ENCODE measurements around the gene DCANP1.

DNA sequence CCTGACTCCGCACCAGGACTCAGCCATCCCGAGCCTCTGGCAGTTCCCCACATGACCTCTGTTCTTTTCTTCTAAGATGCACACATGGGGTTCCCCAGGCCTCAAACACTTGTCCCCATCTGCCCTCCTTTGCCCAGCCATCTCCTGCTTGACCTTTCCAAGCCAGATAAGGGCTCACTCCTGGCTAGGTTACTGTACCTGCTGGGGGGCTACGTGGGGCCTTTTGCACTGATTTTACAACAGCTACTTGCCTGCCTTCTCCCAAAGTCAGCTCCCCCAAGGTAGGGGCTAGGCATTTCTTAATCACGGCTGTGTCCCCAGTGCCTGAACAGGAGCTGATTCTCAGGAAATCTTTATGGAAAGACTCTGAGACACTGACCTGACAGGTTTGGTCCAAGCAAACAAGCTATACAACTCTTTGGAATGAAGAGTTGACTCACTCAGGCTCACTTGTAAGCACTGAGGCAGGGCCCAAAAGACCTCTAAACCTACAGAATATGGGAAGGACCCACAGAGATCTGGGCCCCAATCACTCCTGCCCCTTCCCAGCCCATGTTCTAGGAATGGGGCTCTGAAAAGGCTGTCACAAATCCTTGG is 50.6 kb downstream of the DCANP1 start:
- no peak for TF ChIP-seq ZNF8 (CRISPR knock-in tag; IDR thresholded peaks at IDR 0.05)
- no peak for TF ChIP-seq ARNTL (CRISPR knock-in tag; IDR thresholded peaks at IDR 0.05; ENCODE audit: borderline replicate concordance, low read depth)
- TF ChIP-seq TCF4 (CRISPR knock-in tag; IDR thresholded peaks at IDR 0.05; ENCODE audit: borderline replicate concordance) = no peak
- TF ChIP-seq ZFP3 (CRISPR knock-in tag; IDR thresholded peaks at IDR 0.05) = no peak
- no peak for TF ChIP-seq TOX (CRISPR knock-in tag; IDR thresholded peaks at IDR 0.05; ENCODE audit: borderline replicate concordance)
- no peak for TF ChIP-seq RARB (CRISPR knock-in tag; IDR thresholded peaks at IDR 0.05)
- TF ChIP-seq ESRRG (CRISPR knock-in tag; IDR thresholded peaks at IDR 0.05) = no peak
- TF ChIP-seq TSHZ2 (CRISPR knock-in tag; IDR thresholded peaks at IDR 0.05) = no peak
- no peak for TF ChIP-seq POU6F1 (CRISPR knock-in tag; IDR thresholded peaks at IDR 0.05; ENCODE audit: borderline replicate concordance, low read depth)
- TF ChIP-seq ZNF70 (CRISPR knock-in tag; IDR thresholded peaks at IDR 0.05) = no peak
- TF ChIP-seq, protein P1, sequence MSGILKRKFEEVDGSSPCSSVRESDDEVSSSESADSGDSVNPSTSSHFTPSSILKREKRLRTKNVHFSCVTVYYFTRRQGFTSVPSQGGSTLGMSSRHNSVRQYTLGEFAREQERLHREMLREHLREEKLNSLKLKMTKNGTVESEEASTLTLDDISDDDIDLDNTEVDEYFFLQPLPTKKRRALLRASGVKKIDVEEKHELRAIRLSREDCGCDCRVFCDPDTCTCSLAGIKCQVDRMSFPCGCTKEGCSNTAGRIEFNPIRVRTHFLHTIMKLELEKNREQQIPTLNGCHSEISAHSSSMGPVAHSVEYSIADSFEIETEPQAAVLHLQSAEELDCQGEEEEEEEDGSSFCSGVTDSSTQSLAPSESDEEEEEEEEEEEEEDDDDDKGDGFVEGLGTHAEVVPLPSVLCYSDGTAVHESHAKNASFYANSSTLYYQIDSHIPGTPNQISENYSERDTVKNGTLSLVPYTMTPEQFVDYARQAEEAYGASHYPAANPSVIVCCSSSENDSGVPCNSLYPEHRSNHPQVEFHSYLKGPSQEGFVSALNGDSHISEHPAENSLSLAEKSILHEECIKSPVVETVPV (CRISPR knock-in tag; IDR thresholded peaks at IDR 0.05) = no peak
- no peak for TF ChIP-seq BACH2 (CRISPR knock-in tag; IDR thresholded peaks at IDR 0.05; ENCODE audit: borderline replicate concordance)
- TF ChIP-seq PATZ1 (CRISPR knock-in tag; IDR thresholded peaks at IDR 0.05; ENCODE audit: borderline replicate concordance) = no peak

All from SK-N-SH treated with all-trans-retinoic acid at 6 μM for 48 hours (cell line).